OCI-LY1 (cell line): Measurements from ENCODE around the gene GLRX5.

Experiments used
- H2AFZ ChIP-seq: fragments of 200-600 bp; sonication (generic), shearing (Covaris generic); 2 replicates; pipeline ENCODE4 v1.6.0; 2014; ENCODE audit warnings: antibody characterized with exemption, mild to moderate bottlenecking, low read length
- H3F3A ChIP-seq: fragments of 200-600 bp; sonication (generic), shearing (Covaris generic); 2 replicates; pipeline ENCODE4 v1.6.0; 2014; ENCODE audit warnings: mild to moderate bottlenecking, antibody characterized with exemption, low read length, moderate library complexity; ENCODE audit not compliant: insufficient read depth
- H3K27ac ChIP-seq: fragments of 200-600 bp; sonication (generic); 2 replicates; pipeline ENCODE4 v1.5.1; 2014; ENCODE audit warnings: low read length, mixed run types, mild to moderate bottlenecking, low read depth; ENCODE audit not compliant: poor library complexity, severe bottlenecking
- H3K27me3 ChIP-seq: fragments of 200-600 bp; sonication (generic); 2 replicates; pipeline ENCODE4 v1.6.0; 2014; ENCODE audit warnings: antibody characterized with exemption, mild to moderate bottlenecking, low read length, moderate library complexity; ENCODE audit not compliant: insufficient read depth
- H3K36me3 ChIP-seq: fragments of 200-600 bp; sonication (generic); 2 replicates; pipeline ENCODE4 v1.6.1; 2014; ENCODE audit warnings: mild to moderate bottlenecking, antibody characterized with exemption, low read length, moderate library complexity, mixed read lengths; ENCODE audit not compliant: insufficient read depth
- H3K4me1 ChIP-seq: fragments of 200-600 bp; sonication (generic); 2 replicates; pipeline ENCODE4 v1.5.1; 2014; ENCODE audit warnings: mild to moderate bottlenecking, low read length, moderate library complexity; ENCODE audit not compliant: insufficient read depth, severe bottlenecking
- H3K4me2 ChIP-seq: fragments of 200-600 bp; sonication (generic), shearing (Covaris generic); 2 replicates; pipeline ENCODE4 v1.6.1; 2014; ENCODE audit warnings: low read length
- H3K4me3 ChIP-seq: fragments of 200-600 bp; sonication (generic); 2 replicates; pipeline ENCODE4 v1.5.1; 2014; ENCODE audit warnings: low read length, low read depth, mild to moderate bottlenecking, mixed read lengths; ENCODE audit not compliant: poor library complexity, severe bottlenecking
- H3K79me2 ChIP-seq: fragments of 200-600 bp; shearing (Covaris generic); 2 replicates; pipeline ENCODE4 v1.6.1; 2016; ENCODE audit warnings: mixed run types, low read length, mixed read lengths; ENCODE audit not compliant: insufficient read depth
- H3K9ac ChIP-seq: fragments of 200-600 bp; sonication (generic), shearing (Covaris generic); 2 replicates; pipeline ENCODE4 v1.6.1; 2014; ENCODE audit warnings: mild to moderate bottlenecking, low read length, mixed read lengths
- H3K9me2 ChIP-seq: fragments of 200-600 bp; sonication (generic), shearing (Covaris generic); 2 replicates; pipeline ENCODE4 v1.6.1; 2014; ENCODE audit warnings: low read depth, mild to moderate bottlenecking, low read length, mixed read lengths
- H3K9me3 ChIP-seq: fragments of 200-600 bp; shearing (Covaris generic); 2 replicates; pipeline ENCODE4 v1.6.1; 2014; ENCODE audit warnings: low read length, mixed read lengths
- H4K20me1 ChIP-seq: fragments of 200-600 bp; sonication (generic), shearing (Covaris generic); 2 replicates; pipeline ENCODE4 v1.6.0; 2016; ENCODE audit warnings: mild to moderate bottlenecking, low read length; ENCODE audit not compliant: insufficient read depth
- EZH2 ChIP-seq: fragments of 200-600 bp; sonication (generic), shearing (Covaris generic); IDR thresholded peaks from 2 replicates; pipeline ENCODE4 v1.8.0; 2017; ENCODE audit warnings: borderline replicate concordance, mixed run types, mild to moderate bottlenecking, antibody characterized with exemption, low read length, moderate library complexity, mixed read lengths
- TF ChIP-seq, protein P1 (sequence below): fragments of 200-600 bp; sonication (generic), shearing (Covaris generic); IDR thresholded peaks from 2 replicates; pipeline ENCODE4 v1.5.1; 2017; ENCODE audit warnings: mild to moderate bottlenecking, antibody characterized with exemption, low read length, moderate library complexity, mixed read lengths

GLRX5 gene

DNA sequence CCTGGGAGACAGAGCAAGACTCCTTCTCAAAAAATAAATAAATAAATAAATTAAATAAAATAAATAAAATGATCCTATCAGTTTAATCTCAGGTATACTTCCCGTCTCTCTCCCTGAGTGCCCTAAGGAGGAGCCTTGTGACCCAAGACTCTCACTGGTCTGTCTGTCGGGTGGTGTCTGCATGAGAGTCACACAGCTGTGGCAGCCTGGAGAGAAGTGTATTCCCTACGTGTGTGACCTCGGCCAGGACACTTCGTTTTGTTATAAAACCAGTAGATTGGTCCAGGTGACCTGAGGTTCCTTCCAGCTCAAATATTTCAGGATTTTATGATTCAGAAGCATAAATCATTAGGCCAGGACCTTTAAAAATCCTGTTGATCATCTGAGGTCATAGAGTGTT lies 23.2 kb upstream of the GLRX5 start:
- Histone ChIP-seq H3K4me2 (no peak overlapping the region), H3K4me1 (peaks cover 15% of the 10 kb centered on the region), H3K9ac (no peak overlapping the region), H2AFZ (no peak overlapping the region), H3K27ac (no peak overlapping the region), H3F3A (no peaks in the 10 kb centered on the region), H3K4me3 (no peak overlapping the region), H3K79me2 (no peaks in the 10 kb centered on the region), H3K9me3 (no peaks in the 10 kb centered on the region), H3K27me3 (no peaks in the 10 kb centered on the region; the same call in 1 of the 2 replicates), H3K36me3 (no peaks in the 10 kb centered on the region), H3K9me2 (no peaks in the 10 kb centered on the region), H4K20me1 (no peaks in the 10 kb centered on the region)
- no peak for TF ChIP-seq EZH2
- TF ChIP-seq, protein P1, sequence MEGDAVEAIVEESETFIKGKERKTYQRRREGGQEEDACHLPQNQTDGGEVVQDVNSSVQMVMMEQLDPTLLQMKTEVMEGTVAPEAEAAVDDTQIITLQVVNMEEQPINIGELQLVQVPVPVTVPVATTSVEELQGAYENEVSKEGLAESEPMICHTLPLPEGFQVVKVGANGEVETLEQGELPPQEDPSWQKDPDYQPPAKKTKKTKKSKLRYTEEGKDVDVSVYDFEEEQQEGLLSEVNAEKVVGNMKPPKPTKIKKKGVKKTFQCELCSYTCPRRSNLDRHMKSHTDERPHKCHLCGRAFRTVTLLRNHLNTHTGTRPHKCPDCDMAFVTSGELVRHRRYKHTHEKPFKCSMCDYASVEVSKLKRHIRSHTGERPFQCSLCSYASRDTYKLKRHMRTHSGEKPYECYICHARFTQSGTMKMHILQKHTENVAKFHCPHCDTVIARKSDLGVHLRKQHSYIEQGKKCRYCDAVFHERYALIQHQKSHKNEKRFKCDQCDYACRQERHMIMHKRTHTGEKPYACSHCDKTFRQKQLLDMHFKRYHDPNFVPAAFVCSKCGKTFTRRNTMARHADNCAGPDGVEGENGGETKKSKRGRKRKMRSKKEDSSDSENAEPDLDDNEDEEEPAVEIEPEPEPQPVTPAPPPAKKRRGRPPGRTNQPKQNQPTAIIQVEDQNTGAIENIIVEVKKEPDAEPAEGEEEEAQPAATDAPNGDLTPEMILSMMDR = no peak

DNA sequence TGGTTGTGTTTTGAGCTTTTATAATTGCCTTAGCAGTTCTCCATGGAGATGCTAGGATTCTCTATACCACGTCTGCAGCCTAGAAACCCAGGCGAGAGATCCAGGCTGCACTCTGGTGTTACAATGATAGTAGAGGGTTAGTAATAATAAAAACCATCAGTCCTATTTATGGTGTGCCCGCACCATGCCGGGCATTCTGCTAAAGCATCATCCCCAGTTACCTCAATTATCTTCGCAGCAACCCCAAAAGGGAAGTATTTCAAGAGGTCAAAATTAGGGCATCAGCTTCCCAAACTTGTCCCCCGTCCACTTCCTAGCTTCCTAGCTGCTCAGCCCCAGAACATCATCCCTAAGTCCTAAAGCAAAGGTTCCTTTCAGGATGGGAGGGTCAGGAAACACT lies 21.6 kb upstream of the GLRX5 start:
- Histone ChIP-seq H3K4me1 (peaks cover 31% of the 10 kb centered on the region), H3K4me2 (no peak overlapping the region), H3K4me3 (no peak overlapping the region), H3K36me3 (no peaks in the 10 kb centered on the region), H3K9me2 (no peaks in the 10 kb centered on the region), H4K20me1 (no peaks in the 10 kb centered on the region), H2AFZ (no peak overlapping the region), H3K27me3 (peaks cover 8% of the 10 kb centered on the region; the same call in 1 of the 2 replicates), H3K9ac (no peak overlapping the region), H3K27ac (no peak overlapping the region), H3K79me2 (no peaks in the 10 kb centered on the region), H3K9me3 (no peaks in the 10 kb centered on the region), H3F3A (no peaks in the 10 kb centered on the region)
- TF ChIP-seq, protein P1 = no peak
- no peak for TF ChIP-seq EZH2

DNA sequence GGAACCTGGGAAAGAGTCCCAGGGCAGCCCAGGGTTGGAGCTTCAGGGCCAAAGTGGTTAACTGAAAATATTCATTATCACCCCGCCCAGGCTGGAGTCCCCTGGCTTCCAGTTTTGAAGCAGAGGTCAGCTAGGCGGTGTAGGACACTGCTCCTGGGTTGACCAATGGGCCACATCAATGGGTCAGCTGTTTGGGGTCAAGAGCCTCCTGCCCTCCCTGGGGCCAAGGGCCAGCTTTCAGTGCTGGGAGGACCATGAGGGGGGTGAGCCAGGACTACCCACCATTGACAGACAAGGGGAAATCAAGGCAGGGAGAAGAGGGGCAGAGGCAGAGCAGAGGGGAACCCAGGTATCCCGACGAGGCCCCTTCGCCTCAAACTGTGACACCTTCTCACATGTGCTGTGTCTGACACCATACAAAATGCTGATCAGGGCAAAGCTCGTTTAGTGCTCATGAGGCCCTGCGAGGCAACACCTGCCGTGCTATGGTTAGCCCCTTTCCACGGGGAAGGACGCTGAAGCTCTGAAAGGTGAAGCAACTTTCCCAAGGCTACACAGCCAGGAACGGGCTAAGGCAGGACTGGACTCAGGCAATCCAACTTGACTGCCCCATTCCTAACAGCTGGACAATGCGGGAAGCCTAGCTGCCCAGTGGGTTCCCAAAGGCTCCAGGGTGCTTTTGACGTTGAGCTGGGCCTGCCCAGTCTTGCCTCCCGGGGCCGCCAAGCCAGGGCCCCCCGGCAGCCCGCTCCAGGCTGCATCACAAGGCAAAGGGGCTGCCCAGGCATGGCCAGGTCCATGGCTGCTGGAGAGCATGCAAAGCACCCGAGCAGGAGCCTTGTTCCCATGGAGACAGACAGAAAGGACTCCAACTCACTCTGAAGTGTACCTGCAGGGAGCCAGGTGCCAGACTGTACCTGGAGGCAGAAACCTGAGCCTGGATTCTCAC lies 20.4 kb upstream of the GLRX5 start:
- no peaks in the 10 kb centered on the region for H3K79me2 ChIP-seq
- H3K36me3 ChIP-seq = no peaks in the 10 kb centered on the region
- no peak overlapping the region for H2AFZ ChIP-seq
- 0 out of 2 replicates have a peak overlapping the region, but pooled peaks have one; percentile 47 for H3K4me2 ChIP-seq
- TF ChIP-seq, protein P1 = no peak
- TF ChIP-seq EZH2 = no peak
- H3K9ac ChIP-seq = no peak overlapping the region
- H4K20me1 ChIP-seq = no peaks in the 10 kb centered on the region
- no peaks in the 10 kb centered on the region for H3K9me3 ChIP-seq
- H3K27ac ChIP-seq = no peak overlapping the region
- peaks cover 8% of the 10 kb centered on the region; the same call in 1 of the 2 replicates for H3K27me3 ChIP-seq
- peaks cover 38% of the 10 kb centered on the region for H3K4me1 ChIP-seq
- H3K9me2 ChIP-seq = no peaks in the 10 kb centered on the region
- no peak overlapping the region for H3K4me3 ChIP-seq
- no peaks in the 10 kb centered on the region for H3F3A ChIP-seq
